Astrocyte (in vitro differentiated cells and primary cell): ENCODE results near the gene MARCHF10.

Experiments used
- CTCF ChIP-seq: IDR thresholded peaks from 2 replicates; pipeline ENCODE4 v1.5.1; 2011; ENCODE audit warnings: low read depth, mild to moderate bottlenecking, inconsistent platforms, low read length, moderate library complexity; ENCODE audit not compliant: insufficient read depth
- EZH2 ChIP-seq: IDR thresholded peaks from 2 replicates; pipeline ENCODE4 v1.6.1; 2012; ENCODE audit warnings: mild to moderate bottlenecking, low read length, inconsistent platforms; ENCODE audit not compliant: insufficient read depth

- TF ChIP-seq CTCF (no peak), EZH2 (no peak)
Observed at GRCh38 chr17:62840871-62841270, 32.8 kb upstream of the MARCHF10 start.
